Fibroblast of lung (primary cell): ENCODE measurements around the gene LRRC8E. TPM values are rescaled to one million over a fixed set of nuclear protein-coding genes. Genes with fewer than 3 reads are reported as not detected.
"Not testable (repeated sequence)": the region's sequence is repeated elsewhere in the genome, so short reads cannot be mapped to it uniquely, and the experiment has no call there.

Experiments used
- DNase-seq, 2 donors: peaks; one replicate each; pipeline versions ENCODE4 v3.0.0 to v3.0.0-alpha.2; 2010; ENCODE audit warnings: low read depth in 2 of 2
- H2AFZ ChIP-seq: 2 replicates; pipeline ENCODE4 v1.5.1; 2012; ENCODE audit warnings: low read length, control low read depth, inconsistent platforms
- H3K27ac ChIP-seq: 2 replicates; pipeline ENCODE4 v1.5.1; 2011; ENCODE audit warnings: low read length, control low read depth; ENCODE audit not compliant: insufficient read depth
- H3K27me3 ChIP-seq: 2 replicates; pipeline ENCODE4 v1.5.1; 2011; ENCODE audit warnings: mild to moderate bottlenecking, low read length; ENCODE audit not compliant: control insufficient read depth, insufficient read depth
- H3K36me3 ChIP-seq: 2 replicates; pipeline ENCODE4 v1.5.1; 2011; ENCODE audit warnings: low read length; ENCODE audit not compliant: control insufficient read depth, insufficient read depth
- H3K4me1 ChIP-seq: 2 replicates; pipeline ENCODE4 v1.5.1; 2011; ENCODE audit warnings: low read length; ENCODE audit not compliant: control insufficient read depth, insufficient read depth; ENCODE audit errors: extremely low read depth
- H3K4me2 ChIP-seq: 2 replicates; pipeline ENCODE4 v1.5.1; 2011; ENCODE audit warnings: low read length, control low read depth; ENCODE audit not compliant: insufficient read depth; ENCODE audit errors: extremely low read depth
- H3K4me3 ChIP-seq, 4 experiments: fragments of 200-600 bp in 1 of 4; sonication (generic) in 1 of 4; replicated peaks in 1 of 4; 2 replicates each; pipeline ENCODE4 v1.5.1; 2011 to 2016; ENCODE audit warnings: low read length in 4 of 4, low read depth in 3 of 4, mild to moderate bottlenecking in 3 of 4, control low read depth in 2 of 4, inconsistent platforms in 1 of 4, mixed read lengths in 1 of 4; ENCODE audit not compliant: insufficient read depth in 1 of 4; ENCODE audit errors: control extremely low read depth in 1 of 4
- H3K79me2 ChIP-seq: 2 replicates; pipeline ENCODE4 v1.5.1; 2012; ENCODE audit warnings: mild to moderate bottlenecking, low read length, inconsistent platforms; ENCODE audit not compliant: control insufficient read depth, insufficient read depth
- H3K9ac ChIP-seq: 2 replicates; pipeline ENCODE4 v1.5.1; 2011; ENCODE audit warnings: mild to moderate bottlenecking, low read length, control low read depth; ENCODE audit not compliant: insufficient read depth
- H3K9me3 ChIP-seq: 2 replicates; pipeline ENCODE4 v1.5.1; 2012; ENCODE audit warnings: low read depth, low read length; ENCODE audit not compliant: control insufficient read depth, insufficient read depth
- H4K20me1 ChIP-seq: 2 replicates; pipeline ENCODE4 v1.5.1; 2011; ENCODE audit warnings: low read length; ENCODE audit not compliant: control insufficient read depth, insufficient read depth; ENCODE audit errors: extremely low read depth
- EZH2 ChIP-seq: IDR thresholded peaks from 2 replicates; pipeline ENCODE4 v1.5.1; 2012; ENCODE audit warnings: low read length, control low read depth, mild to moderate bottlenecking; ENCODE audit errors: missing control alignments
- polyA plus RNA-seq, 2 donors: library from polyadenylated mRNA; depleted of rRNA in 1 of 2; stranded (reverse) in 1 of 2; unstranded in 1 of 2; fragments of >200 nt; gene quantifications; 2 replicates each; pipeline ENCODE4 v1.2.1, GENCODE V29; 2011 to 2012; ENCODE audit warnings: missing spikeins in 1 of 2
- total RNA-seq: library from RNA; depleted of rRNA; stranded (reverse); fragments of >200 nt; gene quantifications from 2 replicates; pipeline ENCODE4 v1.2.1, GENCODE V29; 2014
- TF ChIP-seq, protein P1 (sequence below), 2 donors: IDR thresholded peaks in 1 of 2; conservative IDR thresholded peaks in 1 of 2; 1 replicate in 1 of 2; 2 replicates in 1 of 2; pipeline ENCODE4 v1.5.1; 2011 to 2012; ENCODE audit warnings: low read length in 2 of 2, control low read depth in 1 of 2, inconsistent platforms in 1 of 2, low read depth in 1 of 2, mild to moderate bottlenecking in 1 of 2

Gene LRRC8E
- total and polyA plus RNA-seq, 2 donors (not counting 1 experiment from before 2014, with no cell fraction given), result 3.0 to 3.7 TPM

DNA sequence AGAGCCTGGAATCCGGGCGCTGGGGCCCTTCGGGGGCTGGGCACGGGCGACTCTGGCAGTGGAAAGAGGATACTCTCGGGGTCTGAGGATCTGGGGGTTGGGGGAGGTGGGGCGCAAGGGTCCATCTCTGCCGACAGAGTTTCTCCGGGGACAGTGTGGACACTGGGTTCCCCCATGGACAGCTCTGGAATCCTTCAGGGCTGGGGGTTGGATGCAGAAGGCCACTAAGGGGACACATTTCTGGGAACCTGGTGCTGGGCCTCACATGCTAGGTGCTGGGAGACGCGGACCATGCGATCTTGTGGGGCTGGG is 28.6 kb downstream of the LRRC8E start:
- Histone ChIP-seq H3K9me3 (no peaks in the 10 kb centered on the region), H4K20me1 (no peaks in the 10 kb centered on the region), H3K4me1 (peaks cover 20% of the 10 kb centered on the region), H3K4me3 (peak overlapping the region in 2 of 4 experiments; percentile 34 to 41), H3K4me2 (peak overlapping the region; percentile 80), H3K27ac (no peak overlapping the region), H3K36me3 (peaks cover 6% of the 10 kb centered on the region), H2AFZ (no peak overlapping the region), H3K27me3 (peaks cover 8% of the 10 kb centered on the region), H3K9ac (no peak overlapping the region), H3K79me2 (peaks cover 3% of the 10 kb centered on the region)
- no peak for DNase-seq
- TF ChIP-seq EZH2, result no peak
- TF ChIP-seq, protein P1, sequence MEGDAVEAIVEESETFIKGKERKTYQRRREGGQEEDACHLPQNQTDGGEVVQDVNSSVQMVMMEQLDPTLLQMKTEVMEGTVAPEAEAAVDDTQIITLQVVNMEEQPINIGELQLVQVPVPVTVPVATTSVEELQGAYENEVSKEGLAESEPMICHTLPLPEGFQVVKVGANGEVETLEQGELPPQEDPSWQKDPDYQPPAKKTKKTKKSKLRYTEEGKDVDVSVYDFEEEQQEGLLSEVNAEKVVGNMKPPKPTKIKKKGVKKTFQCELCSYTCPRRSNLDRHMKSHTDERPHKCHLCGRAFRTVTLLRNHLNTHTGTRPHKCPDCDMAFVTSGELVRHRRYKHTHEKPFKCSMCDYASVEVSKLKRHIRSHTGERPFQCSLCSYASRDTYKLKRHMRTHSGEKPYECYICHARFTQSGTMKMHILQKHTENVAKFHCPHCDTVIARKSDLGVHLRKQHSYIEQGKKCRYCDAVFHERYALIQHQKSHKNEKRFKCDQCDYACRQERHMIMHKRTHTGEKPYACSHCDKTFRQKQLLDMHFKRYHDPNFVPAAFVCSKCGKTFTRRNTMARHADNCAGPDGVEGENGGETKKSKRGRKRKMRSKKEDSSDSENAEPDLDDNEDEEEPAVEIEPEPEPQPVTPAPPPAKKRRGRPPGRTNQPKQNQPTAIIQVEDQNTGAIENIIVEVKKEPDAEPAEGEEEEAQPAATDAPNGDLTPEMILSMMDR (conservative IDR thresholded peaks at IDR 0.05 in 1 of 2, IDR thresholded peaks at IDR 0.05 in 1 of 2; ENCODE audit: low read depth in 1 of 2, low read length in 2 of 2), result no peak

DNA sequence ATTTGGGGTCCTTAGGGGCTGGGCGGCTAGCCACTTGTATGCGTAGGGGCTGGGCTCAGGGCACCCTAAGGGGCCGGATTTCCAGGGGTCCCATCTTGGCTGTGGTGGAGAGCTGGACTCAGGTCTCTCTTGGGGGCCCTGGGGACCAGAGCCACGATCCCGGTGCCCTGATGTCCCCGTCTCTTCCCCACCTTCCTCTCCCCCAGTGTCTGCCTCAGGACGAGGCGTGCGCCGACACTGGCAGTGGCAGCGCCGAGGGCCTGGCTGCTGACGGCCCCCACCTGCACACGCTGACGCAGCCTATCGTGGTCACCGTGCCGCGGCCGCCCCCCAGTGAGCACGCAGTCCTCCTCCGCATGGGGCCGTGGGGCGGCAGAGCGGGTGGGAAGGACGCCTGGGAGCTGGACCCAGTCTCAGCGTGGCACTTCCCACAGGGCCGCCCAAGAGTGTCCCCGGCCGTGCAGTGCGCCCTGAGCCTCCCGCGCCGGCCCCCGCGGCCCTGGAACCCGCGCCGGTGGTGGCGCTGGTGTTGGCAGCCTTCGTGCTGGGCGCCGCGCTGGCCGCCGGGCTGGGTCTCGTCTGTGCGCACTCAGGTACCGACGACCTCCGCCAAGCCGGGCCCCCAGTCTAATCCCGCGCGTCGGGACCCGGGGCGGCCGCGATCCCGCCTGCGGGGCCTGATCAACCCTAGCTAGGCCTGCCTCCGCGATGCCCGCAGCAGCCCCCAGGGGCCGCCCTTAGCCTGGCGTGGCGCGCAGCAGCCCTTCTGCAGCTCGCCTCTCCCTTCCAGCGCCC is 29.2 kb downstream of the LRRC8E start:
- H3K9ac ChIP-seq, result peak overlapping the region; percentile 30
- DNase-seq, result peak; percentile 48 to 61
- H2AFZ ChIP-seq, result peak overlapping the region; percentile 51
- H3K4me1 ChIP-seq, result peaks cover 23% of the 10 kb centered on the region
- H4K20me1 ChIP-seq, result no peaks in the 10 kb centered on the region
- H3K36me3 ChIP-seq, result peaks cover 9% of the 10 kb centered on the region
- peaks cover 3% of the 10 kb centered on the region for H3K79me2 ChIP-seq
- no peak overlapping the region for H3K27ac ChIP-seq
- no peaks in the 10 kb centered on the region for H3K9me3 ChIP-seq
- H3K27me3 ChIP-seq, result peaks cover 8% of the 10 kb centered on the region
- H3K4me3 ChIP-seq, result peak overlapping the region in 2 of 4 experiments; percentile 34 to 41
- TF ChIP-seq, protein P1 (conservative IDR thresholded peaks at IDR 0.05 in 1 of 2, IDR thresholded peaks at IDR 0.05 in 1 of 2; ENCODE audit: low read depth in 1 of 2, low read length in 2 of 2), result peak; percentile 43 to 65
- peak; percentile 67 for TF ChIP-seq EZH2
- H3K4me2 ChIP-seq, result peak overlapping the region; percentile 80

DNA sequence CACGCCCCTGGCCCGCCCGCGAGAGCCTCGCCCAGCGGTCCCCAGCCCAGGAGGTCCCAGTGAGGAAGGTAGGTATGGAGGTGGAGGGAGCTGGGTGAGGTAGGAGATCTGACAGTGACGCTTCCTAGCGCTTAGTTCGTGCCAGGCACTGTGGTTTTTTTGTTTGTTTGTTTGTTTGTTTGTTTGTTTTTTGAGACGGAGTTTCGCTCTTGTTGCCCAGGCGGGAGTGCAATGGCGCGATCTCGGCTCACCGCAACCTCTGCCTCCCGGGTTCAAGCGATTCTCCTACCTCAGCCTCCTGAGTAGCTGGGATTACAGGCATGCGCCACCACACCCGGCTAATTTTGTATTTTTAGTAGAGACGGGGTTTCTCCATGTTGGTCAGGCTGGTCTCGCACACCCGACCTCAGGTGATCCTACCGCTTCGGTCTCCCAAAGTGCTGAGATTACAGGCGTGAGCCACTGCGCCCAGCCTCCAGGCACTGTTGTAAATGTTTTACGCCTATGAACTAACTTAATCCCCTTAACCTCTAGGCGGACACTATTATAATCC is 29.8 kb downstream of the LRRC8E start:
- H3K4me1 ChIP-seq, result peaks cover 23% of the 10 kb centered on the region
- not testable (repeated sequence) for H3K79me2 ChIP-seq
- H3K4me3 ChIP-seq, result peak overlapping the region in 2 of 4 experiments; percentile 19 to 41

More for the DNA sequence above, 29.8 kb downstream of the LRRC8E start:
- H3K9me3 ChIP-seq, H3K27ac ChIP-seq, H3K9ac ChIP-seq, DNase-seq, H4K20me1 ChIP-seq, H3K27me3 ChIP-seq, H3K36me3 ChIP-seq: not testable (repeated sequence)
- peak overlapping the region; percentile 51 for H2AFZ ChIP-seq
- peak overlapping the region; percentile 80 for H3K4me2 ChIP-seq
